ENCODE measurements around the gene LRRC8D.

LRRC8D gene

DNA sequence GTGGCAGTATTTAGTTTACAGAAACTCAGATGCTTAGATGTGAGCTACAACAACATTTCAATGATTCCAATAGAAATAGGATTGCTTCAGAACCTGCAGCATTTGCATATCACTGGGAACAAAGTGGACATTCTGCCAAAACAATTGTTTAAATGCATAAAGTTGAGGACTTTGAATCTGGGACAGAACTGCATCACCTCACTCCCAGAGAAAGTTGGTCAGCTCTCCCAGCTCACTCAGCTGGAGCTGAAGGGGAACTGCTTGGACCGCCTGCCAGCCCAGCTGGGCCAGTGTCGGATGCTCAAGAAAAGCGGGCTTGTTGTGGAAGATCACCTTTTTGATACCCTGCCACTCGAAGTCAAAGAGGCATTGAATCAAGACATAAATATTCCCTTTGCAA is 114.4 kb downstream of the LRRC8D start:
- DNase-seq (ENCODE audit: low spot score): no peak
- TF ChIP-seq, protein P1, sequence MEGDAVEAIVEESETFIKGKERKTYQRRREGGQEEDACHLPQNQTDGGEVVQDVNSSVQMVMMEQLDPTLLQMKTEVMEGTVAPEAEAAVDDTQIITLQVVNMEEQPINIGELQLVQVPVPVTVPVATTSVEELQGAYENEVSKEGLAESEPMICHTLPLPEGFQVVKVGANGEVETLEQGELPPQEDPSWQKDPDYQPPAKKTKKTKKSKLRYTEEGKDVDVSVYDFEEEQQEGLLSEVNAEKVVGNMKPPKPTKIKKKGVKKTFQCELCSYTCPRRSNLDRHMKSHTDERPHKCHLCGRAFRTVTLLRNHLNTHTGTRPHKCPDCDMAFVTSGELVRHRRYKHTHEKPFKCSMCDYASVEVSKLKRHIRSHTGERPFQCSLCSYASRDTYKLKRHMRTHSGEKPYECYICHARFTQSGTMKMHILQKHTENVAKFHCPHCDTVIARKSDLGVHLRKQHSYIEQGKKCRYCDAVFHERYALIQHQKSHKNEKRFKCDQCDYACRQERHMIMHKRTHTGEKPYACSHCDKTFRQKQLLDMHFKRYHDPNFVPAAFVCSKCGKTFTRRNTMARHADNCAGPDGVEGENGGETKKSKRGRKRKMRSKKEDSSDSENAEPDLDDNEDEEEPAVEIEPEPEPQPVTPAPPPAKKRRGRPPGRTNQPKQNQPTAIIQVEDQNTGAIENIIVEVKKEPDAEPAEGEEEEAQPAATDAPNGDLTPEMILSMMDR (IDR thresholded peaks at IDR 0.05; ENCODE audit: extremely low read depth, missing control alignments): no peak

DNA sequence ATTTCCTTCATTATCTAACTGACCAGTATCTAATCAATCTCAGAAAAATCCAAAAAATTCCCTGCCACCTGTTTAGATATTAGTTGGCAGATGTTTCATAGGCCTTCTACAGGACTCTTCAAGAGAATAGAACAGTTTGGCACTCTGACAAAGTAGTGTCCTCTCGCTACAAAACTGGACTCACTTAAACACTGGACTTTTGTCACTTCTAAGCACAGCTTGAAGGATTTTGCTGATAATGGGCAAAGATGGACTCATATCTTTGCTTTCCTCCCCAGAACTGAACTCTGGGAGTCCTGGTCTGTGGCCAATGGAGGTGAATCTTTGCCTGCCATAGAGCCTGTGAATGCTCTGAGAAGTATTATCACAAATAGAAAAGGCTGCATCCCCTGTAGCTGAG is 115.9 kb downstream of the LRRC8D start:
- TF ChIP-seq, protein P1 (IDR thresholded peaks at IDR 0.05; ENCODE audit: extremely low read depth, missing control alignments): no peak
- DNase-seq (ENCODE audit: low spot score): no peak

DNA sequence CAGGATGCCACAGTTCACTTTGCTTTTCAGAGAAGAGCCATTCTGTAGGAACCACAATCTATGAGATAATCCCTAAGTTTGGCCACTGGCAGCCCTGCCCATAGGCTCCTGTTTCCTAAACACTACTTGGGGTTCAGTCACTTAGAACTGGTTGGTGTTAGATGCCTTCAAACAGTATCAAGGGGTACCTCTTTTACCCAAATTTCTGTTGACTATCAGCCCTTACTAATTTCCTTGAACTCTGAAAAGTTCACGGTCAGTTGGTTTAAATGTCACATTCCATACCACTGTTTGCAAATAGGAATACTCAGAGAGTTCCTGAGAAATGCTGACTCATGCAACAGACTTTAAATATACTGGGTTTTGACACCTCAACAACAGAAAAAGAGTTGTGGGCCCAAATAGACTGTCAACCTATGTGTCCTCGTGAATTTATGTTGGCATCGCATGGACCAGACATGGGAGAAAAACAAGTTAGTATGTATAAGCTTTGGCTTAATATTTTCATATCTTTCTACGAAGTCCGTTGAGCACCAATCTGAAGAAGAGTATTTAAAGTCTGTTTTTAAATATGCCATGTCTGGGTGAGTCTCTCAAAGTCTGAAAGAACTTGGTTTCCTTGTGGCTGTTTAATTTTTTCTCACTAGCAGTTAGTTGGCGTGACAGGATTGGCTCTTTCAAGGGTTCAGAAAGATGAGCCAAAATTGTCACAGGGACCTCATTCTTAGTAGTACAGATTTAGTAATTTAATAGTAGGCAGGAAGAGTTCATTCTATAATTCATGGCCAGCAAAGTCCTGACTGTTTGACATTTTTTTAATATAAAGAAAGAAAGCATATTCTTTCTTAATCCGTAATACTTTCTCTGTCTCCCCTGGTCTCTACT is 117.6 kb downstream of the LRRC8D start:
- no peak for DNase-seq (ENCODE audit: low spot score)
- TF ChIP-seq, protein P1 (IDR thresholded peaks at IDR 0.05; ENCODE audit: extremely low read depth, missing control alignments): no peak

DNA sequence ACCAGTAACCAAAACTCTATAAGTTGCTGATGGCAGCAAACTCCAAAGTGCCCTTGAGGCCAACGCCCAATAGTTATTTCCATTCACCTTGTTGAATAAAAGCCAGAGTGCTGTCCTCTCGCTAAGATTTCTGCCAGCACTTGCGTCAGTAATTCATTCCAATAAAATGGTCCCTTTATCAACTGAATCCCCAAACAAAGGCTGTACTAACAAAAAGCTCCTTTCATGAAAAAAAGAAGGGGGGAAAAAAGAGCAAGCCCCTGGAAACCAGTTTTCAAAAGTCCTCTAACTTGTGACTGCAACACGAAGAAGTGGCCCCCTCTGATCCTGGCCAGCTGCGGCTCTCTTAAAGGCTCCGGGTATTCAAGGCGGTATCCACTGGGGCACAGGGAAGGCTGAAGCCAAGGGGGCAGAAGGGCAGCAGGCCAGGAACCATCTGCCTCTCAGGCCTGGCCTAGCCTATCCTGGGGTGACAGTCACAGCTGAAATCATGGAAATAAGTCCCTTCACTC is 118.3 kb downstream of the LRRC8D start:
- no peak for DNase-seq (ENCODE audit: low spot score)
- TF ChIP-seq, protein P1 (IDR thresholded peaks at IDR 0.05; ENCODE audit: extremely low read depth, missing control alignments): no peak

DNA sequence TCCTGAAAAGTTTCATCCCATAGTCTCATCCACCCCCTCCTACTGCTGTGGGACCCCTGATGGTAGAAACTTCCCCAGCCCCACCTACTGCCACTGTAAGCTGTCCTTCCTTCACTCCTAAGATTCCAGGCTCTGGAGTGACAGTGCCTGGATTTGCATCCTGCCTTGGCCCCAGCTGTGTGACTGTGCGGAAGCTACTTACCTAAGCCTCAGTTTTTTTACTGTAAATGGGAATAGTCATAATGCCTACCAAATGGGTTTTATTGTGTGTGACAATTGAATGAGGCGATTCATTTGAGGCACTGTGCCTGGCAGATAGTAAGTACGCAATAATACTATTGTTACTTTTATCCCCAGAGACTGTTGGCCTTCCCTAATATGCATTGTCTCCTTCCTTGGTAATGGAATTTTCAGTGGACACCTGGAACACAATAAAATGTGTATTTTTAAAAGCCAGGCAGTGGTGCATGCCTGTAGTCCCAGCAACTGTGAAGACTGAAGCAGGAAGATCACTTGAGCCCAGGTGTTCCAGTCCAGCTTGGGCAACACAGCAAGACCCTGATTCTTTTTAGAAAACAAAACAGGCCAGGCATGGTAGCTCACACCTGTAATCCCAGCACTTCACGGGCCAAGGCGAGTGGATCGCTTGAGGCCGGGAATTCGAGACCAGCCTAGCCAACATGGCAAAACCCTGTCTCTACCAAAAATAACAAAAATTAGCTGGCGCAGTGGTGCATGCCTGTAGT is 119.0 kb downstream of the LRRC8D start:
- TF ChIP-seq, protein P1 (IDR thresholded peaks at IDR 0.05; ENCODE audit: extremely low read depth, missing control alignments): no peak
- no peak for DNase-seq (ENCODE audit: low spot score)

DNA sequence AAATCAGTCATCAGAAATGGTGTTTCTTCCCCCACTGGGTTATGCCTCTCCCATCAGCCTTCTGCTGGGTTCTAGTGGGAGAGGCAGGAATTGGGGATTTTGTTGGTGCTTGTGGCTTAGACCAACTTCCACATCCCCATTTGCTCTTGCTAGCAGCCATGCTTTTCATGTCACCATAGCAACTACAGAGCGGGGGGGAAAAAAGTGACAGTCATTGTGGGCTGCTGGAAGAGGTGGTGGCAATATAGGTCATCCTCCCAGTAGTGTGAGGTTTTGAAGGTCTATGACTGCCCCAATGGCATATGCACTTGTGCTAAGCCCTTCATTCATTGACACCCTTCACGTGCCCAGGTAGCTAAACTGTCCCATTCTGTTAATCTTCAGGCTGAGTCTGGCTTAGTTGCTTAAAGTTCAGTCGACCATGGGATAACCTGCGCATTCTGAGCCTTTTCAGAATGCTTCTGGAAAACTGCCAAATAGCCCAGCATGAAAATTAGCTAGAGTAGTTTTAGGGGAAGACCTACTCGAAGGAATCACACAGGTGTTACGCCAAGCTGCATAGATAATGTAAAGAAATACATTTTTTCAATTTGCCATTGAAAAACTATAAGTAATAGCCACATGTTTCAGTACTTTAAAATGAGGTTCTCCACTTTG is 120.4 kb downstream of the LRRC8D start:
- DNase-seq (ENCODE audit: low spot score): no peak
- TF ChIP-seq, protein P1 (IDR thresholded peaks at IDR 0.05; ENCODE audit: extremely low read depth, missing control alignments): no peak

All from GM20000 (cell line).